ENCODE data around the gene ANKMY2.

ANKMY2 gene

DNA sequence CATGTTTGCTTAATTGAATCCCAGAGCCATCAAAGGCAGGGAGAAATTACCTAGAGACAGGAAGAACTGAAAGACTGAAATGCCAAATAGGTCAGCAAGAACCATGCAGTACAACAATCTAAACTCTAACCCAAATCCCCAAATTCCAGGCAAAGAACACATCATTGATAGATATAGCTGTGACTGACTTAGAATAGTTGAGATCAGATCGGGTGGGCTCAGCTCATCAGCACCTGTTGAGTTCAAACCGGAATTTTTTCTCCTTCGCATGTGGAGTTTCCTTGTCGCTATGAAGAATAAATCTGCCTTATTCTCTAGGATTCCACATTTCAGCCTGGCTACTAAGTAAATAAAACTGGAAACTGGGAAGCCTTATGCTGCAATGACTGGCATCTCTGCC is 1.4 kb downstream of the ANKMY2 start:
- TF ChIP-seq, protein P1, sequence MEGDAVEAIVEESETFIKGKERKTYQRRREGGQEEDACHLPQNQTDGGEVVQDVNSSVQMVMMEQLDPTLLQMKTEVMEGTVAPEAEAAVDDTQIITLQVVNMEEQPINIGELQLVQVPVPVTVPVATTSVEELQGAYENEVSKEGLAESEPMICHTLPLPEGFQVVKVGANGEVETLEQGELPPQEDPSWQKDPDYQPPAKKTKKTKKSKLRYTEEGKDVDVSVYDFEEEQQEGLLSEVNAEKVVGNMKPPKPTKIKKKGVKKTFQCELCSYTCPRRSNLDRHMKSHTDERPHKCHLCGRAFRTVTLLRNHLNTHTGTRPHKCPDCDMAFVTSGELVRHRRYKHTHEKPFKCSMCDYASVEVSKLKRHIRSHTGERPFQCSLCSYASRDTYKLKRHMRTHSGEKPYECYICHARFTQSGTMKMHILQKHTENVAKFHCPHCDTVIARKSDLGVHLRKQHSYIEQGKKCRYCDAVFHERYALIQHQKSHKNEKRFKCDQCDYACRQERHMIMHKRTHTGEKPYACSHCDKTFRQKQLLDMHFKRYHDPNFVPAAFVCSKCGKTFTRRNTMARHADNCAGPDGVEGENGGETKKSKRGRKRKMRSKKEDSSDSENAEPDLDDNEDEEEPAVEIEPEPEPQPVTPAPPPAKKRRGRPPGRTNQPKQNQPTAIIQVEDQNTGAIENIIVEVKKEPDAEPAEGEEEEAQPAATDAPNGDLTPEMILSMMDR (IDR thresholded peaks at IDR 0.05; ENCODE audit: poor library complexity, severe bottlenecking): no peak
- H3K27me3 ChIP-seq (ENCODE audit: insufficient read depth, poor library complexity, severe bottlenecking): no peaks in the 10 kb centered on the region

GRCh38 chr7:16638282-16639280 is 7.0 kb downstream of the ANKMY2 start:
- Histone ChIP-seq H3K4me3 (ENCODE audit: severe bottlenecking) (no peak overlapping the region), H3K9me3 (ENCODE audit: severe bottlenecking) (no peaks in the 10 kb centered on the region), H3K4me1 (ENCODE audit: insufficient read depth, poor library complexity, severe bottlenecking) (no peaks in the 10 kb centered on the region), H3K27me3 (ENCODE audit: insufficient read depth, poor library complexity, severe bottlenecking) (no peaks in the 10 kb centered on the region), H3K36me3 (ENCODE audit: low read depth) (peaks cover 21% of the 10 kb centered on the region), H3K27ac (ENCODE audit: poor library complexity, severe bottlenecking) (no peak overlapping the region)
- TF ChIP-seq, protein P1 (IDR thresholded peaks at IDR 0.05; ENCODE audit: poor library complexity, severe bottlenecking): no peak
- no peak for ATAC-seq (ENCODE audit: low read depth)
- no peak for DNase-seq (ENCODE audit: low spot score)

More for the DNA sequence above, 1.4 kb downstream of the ANKMY2 start:
- Histone ChIP-seq H3K27ac (ENCODE audit: poor library complexity, severe bottlenecking) (peak overlapping the region; percentile 66), H3K4me3 (ENCODE audit: severe bottlenecking) (peak overlapping the region; percentile 84), H3K9me3 (ENCODE audit: severe bottlenecking) (no peaks in the 10 kb centered on the region), H3K4me1 (ENCODE audit: insufficient read depth, poor library complexity, severe bottlenecking) (peaks cover 21% of the 10 kb centered on the region), H3K36me3 (ENCODE audit: low read depth) (peaks cover 3% of the 10 kb centered on the region; the same call in 1 of the 2 replicates)
- ATAC-seq (ENCODE audit: low read depth) (no peak), DNase-seq (ENCODE audit: low spot score) (no peak)

GRCh38 chr7:16637379-16637778 is 8.2 kb downstream of the ANKMY2 start:
- no peak overlapping the region for H3K27ac ChIP-seq (ENCODE audit: poor library complexity, severe bottlenecking)

DNA sequence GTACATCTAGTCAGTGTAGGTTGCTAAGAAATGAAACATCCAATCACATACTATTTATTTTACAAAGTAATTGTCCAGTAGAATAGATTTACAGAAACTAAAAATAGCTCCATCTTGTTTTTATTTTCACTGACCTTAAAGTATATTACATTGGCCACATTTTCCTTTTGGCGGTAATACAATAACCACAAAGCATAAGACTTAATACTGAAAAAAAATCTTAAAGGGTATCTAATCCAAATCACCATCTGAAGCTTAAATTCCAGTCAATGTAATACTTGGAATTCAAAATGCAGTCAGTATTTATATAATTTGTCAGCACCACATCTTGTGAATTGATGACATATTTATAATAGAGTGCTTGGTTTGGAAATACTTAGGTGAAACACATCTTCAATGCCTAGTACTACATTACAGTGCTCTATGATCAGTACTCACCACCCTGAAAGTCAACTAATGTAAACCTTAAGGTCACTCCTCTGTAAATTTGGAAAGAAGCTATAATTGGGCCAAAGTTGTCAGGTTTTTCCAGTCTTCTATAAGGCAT is 8.9 kb downstream of the ANKMY2 start:
- no peak for DNase-seq (ENCODE audit: low spot score)
- H3K4me3 ChIP-seq (ENCODE audit: severe bottlenecking): no peak overlapping the region
- ATAC-seq (ENCODE audit: low read depth): no peak
- no peak overlapping the region for H3K27ac ChIP-seq (ENCODE audit: poor library complexity, severe bottlenecking)
- no peaks in the 10 kb centered on the region for H3K27me3 ChIP-seq (ENCODE audit: insufficient read depth, poor library complexity, severe bottlenecking)
- TF ChIP-seq, protein P1 (IDR thresholded peaks at IDR 0.05; ENCODE audit: poor library complexity, severe bottlenecking): no peak
- H3K36me3 ChIP-seq (ENCODE audit: low read depth): peaks cover 29% of the 10 kb centered on the region
- no peaks in the 10 kb centered on the region for H3K9me3 ChIP-seq (ENCODE audit: severe bottlenecking)
- H3K4me1 ChIP-seq (ENCODE audit: insufficient read depth, poor library complexity, severe bottlenecking): no peaks in the 10 kb centered on the region

More at GRCh38 chr7:16637379-16637778, 8.2 kb downstream of the ANKMY2 start:
- H3K36me3 ChIP-seq (ENCODE audit: low read depth): peaks cover 23% of the 10 kb centered on the region
- no peaks in the 10 kb centered on the region for H3K4me1 ChIP-seq (ENCODE audit: insufficient read depth, poor library complexity, severe bottlenecking)
- H3K27me3 ChIP-seq (ENCODE audit: insufficient read depth, poor library complexity, severe bottlenecking): no peaks in the 10 kb centered on the region
- no peaks in the 10 kb centered on the region for H3K9me3 ChIP-seq (ENCODE audit: severe bottlenecking)
- TF ChIP-seq, protein P1 (IDR thresholded peaks at IDR 0.05; ENCODE audit: poor library complexity, severe bottlenecking): no peak
- no peak overlapping the region for H3K4me3 ChIP-seq (ENCODE audit: severe bottlenecking)
- ATAC-seq (ENCODE audit: low read depth): no peak
- no peak for DNase-seq (ENCODE audit: low spot score)

Measured in RWPE2 (cell line).